DOHH2 (cell line): Measurements from ENCODE around the gene HSPA9.

Experiments
- EZH2phosphoT487 ChIP-seq: fragments of 200-600 bp; sonication (generic); IDR thresholded peaks from 2 replicates; pipeline ENCODE4 v1.6.1; 2017; ENCODE audit warnings: borderline replicate concordance, mild to moderate bottlenecking, antibody characterized with exemption, low read length, moderate library complexity, mixed read lengths
- TF ChIP-seq, protein P1 (sequence below): fragments of 200-600 bp; sonication (generic); IDR thresholded peaks from one replicate; pipeline ENCODE4 v1.5.1; 2014; ENCODE audit warnings: antibody characterized with exemption, mild to moderate bottlenecking, low read depth, low read length; ENCODE audit not compliant: poor library complexity, severe bottlenecking

DNA sequence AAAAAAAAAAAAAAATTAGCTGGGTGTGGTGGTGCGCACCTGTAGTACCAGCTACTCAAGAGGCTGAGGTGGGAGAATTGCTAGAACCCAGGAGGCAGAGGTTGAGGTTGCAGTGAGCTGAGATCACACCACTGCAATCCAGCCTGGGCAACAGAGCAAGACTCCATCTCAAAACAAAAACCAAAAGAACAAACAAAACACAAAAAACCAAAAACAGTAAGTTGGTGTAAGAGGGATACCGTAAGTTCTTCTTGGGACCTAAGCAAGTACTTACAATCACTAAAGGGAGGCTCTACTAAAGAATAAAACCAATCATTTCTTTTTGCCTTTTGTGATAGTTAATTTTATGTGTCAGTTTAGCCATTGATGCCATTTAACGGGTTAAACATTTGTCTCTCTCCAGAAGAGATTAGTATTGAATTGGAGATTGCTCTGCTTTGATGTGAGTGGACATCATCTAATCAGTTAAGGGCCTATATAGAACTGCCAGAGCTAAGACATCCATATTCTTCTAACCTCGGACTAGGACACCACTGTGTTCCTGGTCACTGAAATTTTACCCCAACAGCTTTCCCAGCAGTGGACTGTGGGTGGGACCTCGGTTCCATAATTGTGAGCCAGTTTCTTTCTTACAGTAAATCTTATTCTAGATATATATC lies 21.6 kb downstream of the HSPA9 start:
- TF ChIP-seq, protein P1, sequence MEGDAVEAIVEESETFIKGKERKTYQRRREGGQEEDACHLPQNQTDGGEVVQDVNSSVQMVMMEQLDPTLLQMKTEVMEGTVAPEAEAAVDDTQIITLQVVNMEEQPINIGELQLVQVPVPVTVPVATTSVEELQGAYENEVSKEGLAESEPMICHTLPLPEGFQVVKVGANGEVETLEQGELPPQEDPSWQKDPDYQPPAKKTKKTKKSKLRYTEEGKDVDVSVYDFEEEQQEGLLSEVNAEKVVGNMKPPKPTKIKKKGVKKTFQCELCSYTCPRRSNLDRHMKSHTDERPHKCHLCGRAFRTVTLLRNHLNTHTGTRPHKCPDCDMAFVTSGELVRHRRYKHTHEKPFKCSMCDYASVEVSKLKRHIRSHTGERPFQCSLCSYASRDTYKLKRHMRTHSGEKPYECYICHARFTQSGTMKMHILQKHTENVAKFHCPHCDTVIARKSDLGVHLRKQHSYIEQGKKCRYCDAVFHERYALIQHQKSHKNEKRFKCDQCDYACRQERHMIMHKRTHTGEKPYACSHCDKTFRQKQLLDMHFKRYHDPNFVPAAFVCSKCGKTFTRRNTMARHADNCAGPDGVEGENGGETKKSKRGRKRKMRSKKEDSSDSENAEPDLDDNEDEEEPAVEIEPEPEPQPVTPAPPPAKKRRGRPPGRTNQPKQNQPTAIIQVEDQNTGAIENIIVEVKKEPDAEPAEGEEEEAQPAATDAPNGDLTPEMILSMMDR, result no peak
- TF ChIP-seq EZH2phosphoT487, result no peak
